NCI-H774 (cell line): ENCODE measurements around the gene MINK1.
"Not testable (repeated sequence)": the region's sequence is repeated elsewhere in the genome, so short reads cannot be mapped to it uniquely, and the experiment has no call there.

Experiments
- DNase-seq: peaks from one replicate; lab custom pipeline; 2025; lab: John Stamatoyannopoulos, UW

The MINK1 gene

DNA sequence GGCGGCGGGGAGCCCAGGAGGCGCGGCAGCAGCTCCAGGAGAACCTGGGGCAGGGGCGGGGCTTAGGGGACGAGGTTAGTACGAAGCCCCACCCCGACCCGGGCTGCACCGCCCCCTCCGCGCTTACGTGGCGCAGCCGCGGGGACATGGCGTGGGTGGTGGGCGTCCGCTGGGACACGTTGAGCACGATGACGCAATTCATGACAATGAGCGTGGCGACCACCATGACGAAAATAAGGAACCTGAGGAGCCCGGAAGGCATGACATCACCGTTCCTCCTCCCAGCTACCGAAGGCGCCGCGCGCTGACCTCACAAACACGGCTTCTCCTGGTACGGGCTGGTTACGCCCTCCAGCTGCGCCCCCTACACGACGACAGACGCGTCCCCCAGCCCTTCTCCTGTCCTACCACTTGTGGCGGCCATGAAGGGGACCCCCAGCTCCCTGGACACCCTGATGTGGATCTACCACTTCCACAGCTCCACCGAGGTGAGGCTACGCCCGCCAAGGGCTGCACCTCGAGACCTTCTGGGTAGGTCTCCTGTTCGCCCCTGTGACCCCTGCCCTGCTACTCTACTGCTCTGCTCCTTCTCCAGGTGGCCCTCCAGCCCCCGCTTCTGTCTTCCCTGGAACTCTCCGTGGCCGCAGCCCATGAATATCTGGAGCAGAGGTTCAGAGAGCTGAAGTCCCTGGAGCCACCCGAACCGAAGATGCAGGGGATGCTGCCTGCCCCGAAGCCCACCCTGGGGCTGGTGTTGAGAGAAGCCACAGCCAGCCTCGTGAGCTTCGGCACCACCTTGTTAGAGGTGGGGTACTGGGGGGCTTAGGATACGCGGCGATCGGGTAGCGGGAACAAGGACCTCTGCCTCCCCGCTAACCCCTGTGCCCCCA lies 66.4 kb downstream of the MINK1 start, which contains the start of gene C17orf107:
Gene C17orf107, plus strand, starts transcription at position 196 of the 890 bp plus-strand sequence. Its CDS starts 227 bp downstream, at position 423.
- DNase-seq = peak; percentile 17

DNA sequence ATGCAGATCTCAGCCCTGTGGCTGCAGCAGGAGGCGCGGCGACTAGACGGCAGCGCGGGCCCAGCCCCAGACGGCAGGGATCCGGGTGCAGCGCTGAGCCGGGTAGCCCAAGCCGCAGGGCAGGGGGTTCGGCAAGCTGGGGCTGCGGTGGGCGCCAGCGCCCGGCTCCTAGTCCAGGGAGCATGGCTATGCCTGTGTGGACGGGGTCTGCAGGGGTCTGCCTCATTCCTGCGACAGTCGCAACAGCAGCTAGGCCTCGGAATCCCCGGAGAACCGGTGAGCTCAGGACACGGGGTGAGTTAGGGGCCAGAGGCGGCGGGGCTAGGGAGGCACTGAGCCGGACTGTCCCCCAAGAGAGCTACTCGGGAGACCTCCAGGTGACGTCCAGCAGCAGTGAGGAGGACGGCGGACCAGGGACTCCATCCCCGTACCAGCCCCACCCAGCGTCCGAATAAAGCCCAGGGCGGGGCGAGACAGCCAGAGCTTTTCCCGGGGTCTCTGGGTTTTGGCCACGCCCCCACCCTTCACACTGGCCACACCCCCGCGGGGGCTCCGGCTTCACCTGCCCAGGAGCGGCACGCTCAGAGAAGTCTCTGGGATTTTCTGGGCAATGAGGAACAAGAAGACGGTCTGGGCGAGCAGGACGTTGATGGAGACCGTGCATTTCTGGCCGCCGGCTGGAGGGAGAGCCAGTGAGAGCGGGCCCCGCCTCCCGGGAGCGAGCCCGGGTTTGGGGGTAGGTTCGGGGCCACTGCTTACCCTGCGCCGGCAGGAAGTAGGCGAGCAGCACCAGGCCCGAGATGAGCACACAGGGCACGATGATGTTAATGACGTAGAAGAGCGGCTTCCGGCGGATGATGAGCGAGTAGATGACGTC lies 67.3 kb downstream of the MINK1 start:
- no peak for DNase-seq

DNA sequence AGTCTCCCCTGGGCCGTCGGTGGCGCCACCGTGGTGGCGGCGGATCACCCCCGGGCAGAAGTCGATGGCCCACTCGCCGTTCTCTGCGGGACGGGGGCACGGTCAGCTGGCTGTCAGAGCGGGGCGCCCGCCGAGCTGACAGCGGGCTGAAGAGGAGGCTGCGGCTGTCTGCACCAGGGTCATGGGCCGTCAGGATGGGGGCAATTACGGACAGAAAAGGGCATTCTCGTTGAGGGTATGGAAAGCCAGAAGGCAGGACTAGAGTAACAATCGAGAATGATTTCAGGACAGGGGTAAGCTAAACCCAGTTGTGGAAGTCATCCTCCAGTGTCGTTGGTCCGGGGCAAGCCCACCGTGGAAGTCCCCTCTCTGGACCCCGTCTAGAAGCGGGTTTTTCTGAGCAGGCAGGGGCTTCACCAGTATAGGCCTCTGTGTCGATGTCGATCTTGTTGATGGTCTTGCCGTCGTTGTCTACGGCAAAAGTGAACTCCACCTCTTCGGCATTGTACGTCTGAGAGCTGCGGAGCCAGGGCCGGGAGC lies 68.0 kb downstream of the MINK1 start:
- no peak for DNase-seq

DNA sequence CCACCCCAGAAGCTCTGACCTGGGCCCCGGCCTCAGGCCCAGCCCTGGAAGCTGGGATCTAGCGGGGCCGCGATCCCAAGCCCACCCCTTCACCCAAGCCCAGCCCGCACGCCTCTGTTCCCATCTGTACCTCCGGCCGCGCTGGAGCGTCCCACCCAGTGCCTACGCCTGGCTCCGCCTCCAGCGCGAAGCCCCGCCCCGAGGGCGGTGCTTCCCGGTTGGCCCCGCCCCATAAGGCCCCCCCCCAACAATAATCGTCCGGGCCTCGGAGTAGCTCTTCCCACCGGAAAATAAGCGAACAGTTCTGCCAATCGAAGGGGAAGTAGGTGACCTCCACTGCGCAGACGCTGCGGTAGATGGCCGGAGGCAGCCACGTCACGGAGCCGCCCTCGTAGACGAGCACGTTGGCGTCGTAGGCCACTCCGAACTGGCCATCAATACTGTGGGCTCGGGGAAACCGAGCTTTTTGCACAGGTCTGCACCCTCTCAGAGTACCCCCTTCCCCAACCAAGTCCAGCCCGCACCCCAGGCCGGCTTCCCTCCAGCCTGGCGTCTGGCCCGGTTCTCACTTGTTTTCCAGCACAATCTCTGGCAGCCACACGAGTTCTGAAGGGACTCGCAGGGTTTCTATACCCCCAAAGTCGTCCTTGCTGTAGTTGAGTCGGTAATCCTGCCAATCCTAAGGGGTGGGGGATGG lies 68.7 kb downstream of the MINK1 start:
- no peak for DNase-seq

DNA sequence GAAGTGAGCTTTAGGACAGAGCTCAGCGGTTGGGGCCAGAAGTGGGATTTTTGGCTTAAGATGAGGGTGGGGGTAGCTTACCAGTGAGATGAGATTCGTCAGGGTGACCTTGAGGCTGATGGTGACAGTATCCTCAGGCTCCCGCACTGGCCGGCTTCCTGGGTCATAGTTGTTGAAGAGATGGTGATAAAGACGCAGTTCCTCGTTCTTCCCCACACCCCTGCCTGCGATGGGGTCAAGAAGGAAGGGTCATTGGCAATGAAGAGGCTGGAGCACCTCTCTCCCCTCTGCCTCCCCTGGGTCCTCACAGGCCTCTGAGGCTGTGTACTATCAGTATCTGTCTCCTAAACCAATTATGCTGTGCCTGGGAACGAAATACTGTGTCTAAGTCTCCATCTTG lies 69.4 kb downstream of the MINK1 start:
- DNase-seq = no peak

DNA sequence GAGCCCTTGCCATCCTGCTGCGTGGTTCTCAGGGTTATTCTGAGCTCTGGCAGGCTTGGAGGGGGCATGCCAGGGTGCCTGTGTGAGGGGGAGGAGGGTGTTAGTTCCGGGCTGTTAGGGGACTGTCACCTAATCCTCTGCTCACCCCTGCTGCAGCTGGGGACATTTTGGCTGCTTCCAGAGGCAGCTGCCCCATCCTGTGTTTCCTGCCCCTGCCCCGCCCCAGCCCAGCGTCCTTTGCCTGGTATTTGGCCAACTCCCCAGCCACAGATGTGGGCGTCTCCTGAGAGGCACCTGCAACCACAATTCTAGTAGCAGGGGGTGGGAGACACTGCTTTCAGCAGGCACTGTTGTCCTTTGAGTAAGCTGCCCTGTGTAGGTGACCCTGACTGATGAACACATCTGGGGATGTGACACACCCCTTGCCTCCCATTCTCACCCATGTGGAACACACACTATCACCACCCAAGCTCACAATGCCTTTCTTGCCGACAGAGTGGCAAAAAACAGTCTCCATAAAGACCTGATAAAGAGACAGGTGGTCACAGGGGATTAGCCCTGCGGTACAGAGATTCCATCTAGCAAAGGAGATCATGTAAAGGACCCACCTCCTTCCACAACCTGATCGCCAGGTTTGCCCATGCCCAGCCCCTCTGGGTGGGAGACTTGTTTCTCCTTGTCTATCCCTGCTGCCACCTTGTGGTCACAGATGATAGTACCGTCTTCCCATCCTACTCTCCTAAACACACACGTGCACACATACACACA lies 70.1 kb downstream of the MINK1 start, which contains the start of gene CHRNE:
Gene CHRNE, minus strand, starts transcription at position 48 of the 768 bp plus-strand sequence. Its CDS starts 35 bp downstream, at position 13.
- DNase-seq = peak; percentile 15

DNA sequence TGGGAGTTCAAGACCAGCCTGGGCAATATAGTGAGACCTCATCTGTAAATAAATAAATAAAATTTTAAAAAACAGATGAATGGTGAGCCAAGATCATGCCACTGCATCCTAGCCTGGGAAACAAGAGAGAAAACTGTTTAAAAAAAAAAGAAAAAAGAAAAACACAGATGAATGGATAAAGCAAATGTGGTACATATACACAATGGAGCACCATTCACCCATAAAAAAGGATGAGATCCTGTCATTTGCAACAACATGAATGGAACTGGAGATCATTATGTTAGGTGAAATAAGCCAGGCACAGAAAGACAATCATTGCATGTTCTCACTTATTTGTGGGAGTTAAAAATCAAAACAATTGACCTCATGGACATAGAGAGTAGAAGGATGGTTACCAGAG lies 73.5 kb downstream of the MINK1 start:
- not testable (repeated sequence) for DNase-seq

DNA sequence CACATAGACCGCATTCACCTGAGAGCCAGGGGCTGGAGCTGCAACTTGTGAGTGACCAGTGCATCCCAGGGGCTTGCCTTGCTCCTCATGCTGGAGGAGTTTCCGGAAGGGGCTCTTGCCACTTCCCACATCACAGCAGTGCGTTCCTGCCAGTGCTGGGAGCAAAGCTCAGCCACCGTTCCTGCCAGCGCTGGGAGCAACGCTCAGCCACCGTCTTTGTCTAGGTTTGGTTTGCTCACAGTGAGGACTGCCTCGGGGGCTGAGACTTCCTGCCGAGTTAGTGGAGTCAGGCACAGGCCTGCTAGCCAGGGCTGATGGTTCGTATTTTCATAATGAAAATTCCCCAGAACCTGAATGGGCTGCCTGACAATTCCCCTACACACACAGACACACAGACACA lies 75.2 kb downstream of the MINK1 start:
- no peak for DNase-seq

DNA sequence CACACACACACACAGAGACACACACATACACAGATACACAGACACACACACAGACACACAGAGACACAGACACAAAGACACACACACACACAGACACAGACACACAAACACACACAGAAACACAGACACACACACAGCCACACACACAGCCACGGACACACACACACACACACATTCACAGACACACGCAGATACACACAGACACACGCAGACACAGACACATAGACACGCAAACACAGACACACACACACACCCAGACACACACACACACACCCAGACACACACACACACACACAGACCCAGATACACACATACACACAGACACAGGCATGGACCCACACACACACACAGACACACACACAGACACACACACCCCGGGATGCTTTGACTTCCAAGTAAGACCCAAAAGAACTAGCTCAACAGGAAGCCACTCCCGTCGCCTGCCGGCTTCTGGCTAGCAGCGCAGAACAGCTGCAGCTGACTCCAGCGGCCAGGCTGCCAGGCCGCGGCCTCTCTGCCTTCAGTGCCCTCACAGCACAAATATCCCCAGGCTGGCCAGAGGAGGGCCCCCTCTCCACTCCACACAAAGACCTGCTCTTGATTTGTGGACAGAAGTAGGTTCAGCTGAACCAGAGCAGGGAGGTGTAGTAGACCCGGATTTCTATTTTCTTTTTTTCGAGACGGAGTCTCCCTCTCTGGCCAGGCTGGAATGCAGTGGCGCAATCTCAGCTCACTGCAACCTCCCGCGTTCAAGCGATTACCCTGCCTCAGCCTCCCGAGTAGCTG lies 75.8 kb downstream of the MINK1 start:
- DNase-seq = peak; percentile 53

DNA sequence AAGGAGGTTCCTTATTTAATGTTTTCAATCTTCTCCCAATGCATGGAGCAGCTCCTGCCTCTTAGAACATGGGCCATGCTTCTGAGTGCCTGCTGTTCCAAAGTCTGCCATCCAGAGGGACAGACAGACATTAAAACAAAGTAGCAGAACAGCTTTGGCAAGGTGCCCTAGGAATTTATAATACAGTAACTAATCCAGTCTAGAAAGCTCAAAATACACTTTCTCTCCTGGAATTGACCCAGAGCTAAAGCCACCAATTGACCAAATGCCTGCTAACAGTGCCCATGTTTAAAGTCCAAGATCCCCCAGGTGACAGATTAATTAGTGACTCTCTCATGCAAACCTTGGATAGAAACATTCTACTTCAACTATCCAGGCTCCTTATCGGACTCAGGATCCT lies 80.9 kb downstream of the MINK1 start:
- DNase-seq = no peak

DNA sequence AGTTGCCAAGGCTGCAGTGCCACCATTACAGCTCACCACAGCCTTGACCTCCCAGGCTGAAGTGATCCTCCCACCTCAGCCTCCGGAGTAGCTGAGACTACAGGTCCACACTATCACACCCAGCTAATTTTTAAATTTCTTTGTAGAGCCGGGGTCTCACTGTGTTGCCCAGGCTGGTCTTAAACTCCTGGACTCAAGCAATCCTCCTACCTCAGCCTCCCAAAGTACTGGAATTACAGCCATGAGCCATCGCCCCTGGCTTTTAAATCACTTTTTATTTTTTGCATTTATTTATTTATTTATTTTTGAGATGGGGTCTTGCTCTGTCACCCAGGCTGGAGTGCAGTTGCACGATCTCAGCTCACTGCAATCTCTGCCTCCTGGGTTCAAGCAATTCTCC lies 81.4 kb downstream of the MINK1 start:
- DNase-seq = not testable (repeated sequence)

DNA sequence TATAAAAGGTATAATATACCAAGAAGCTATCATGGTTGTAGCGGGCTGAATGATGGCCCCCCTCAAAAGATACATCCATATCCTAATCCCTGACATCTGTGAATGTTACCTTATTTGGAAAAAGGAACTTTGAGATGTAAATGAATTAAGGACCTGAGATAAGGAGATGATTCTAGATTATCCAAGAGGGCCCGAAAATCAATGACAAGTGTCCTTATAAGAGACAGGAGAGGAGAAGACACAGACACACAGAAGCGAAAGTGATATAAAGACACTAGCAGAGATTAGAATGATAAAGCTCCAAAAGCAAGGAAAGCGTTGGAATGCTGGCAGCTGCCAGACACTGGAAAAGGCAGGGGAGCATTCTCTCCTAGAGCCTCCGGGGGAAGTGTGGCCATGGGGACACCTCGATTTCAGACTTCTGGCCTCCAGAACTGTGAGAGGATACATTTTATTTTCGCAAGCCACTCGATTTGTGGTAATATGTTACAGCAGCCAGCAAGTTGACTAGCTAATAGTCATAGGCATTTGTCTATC lies 86.4 kb downstream of the MINK1 start:
- DNase-seq = no peak

DNA sequence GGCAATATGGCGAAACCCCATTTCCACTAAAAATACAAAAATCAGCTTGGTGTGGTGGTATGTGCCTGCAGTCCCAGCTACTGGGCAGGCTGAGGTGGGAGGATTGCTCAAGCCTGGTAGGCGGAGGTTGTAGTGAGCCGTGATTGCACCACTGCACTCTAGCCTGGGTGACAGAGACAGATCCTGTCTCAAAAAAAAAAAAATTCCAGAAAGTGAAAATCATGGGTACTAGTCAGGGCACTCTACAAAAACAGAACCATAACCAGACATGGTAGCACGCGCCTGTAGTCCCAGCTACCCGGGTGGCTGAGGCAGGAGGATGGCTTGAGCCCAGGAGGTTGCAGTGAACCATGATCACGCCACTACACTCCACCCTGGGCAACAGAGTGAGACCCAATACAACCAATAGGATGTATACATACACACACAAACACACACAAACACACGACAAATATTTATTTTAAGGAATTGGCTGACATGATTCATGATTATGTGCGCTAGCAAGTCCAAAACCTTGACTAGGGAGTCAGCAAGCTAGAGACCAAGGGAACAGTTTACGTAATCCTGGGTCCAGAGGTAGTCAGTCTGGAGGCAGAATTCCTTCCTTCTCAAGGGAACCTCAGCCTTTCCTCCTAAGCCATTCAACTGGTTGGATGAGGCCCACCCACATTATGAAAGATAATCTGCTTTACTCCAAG lies 87.4 kb downstream of the MINK1 start:
- DNase-seq = no peak

DNA sequence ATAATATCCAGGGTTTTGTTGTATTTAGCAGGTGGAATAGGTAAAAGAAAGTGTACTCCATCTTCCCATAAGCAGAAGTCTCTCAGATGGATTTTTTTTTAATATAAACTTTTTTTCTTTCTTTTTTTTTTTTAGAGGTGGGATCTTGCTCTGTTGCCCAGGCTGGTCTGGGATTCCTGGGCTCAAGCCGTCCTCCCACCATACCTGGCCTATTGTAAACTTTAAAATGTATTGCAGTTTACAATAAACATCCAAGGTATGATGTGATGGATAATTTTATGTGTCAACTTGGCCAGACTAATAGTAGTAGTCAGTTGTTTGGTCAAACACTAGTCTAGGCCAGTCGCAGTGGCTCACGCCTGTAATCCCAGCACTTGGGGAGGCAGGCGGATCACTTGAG lies 88.2 kb downstream of the MINK1 start:
- no peak for DNase-seq

DNA sequence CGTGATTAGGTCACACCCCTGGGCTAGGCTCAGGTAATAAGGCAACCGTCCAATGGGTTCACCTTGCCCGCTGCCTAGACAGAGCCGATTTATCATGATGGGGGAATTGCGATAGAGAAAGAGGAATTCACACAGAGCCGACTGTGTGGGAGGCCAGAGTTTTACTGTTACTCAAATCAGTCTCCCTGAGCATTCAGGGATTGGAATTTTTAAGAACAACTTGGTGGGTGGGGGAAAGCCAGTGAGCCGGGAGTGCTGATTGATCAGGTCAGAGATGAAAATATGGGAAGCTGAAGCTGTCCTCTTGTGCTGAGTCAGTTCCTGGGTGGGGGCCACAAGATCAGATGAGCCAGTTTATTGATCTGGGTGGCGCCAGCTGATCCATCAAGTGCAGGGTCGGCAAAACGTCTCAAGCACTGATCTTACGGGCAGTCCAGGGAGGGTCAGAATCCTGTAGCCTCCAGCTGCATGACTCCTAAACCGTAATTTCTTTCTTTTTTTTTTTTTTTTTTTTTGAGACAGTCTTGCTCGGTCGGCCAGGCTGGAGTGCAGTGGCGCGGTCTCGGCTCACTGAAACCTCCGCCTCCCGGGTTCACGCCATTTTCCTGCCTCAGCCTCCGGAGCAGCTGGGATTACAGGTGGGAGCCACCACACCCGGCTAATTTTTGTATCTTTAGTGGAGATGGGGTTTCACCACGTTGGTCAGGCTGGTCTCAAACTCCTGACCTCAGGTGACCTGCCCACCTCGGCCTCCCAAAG lies 93.6 kb downstream of the MINK1 start:
- not testable (repeated sequence) for DNase-seq

DNA sequence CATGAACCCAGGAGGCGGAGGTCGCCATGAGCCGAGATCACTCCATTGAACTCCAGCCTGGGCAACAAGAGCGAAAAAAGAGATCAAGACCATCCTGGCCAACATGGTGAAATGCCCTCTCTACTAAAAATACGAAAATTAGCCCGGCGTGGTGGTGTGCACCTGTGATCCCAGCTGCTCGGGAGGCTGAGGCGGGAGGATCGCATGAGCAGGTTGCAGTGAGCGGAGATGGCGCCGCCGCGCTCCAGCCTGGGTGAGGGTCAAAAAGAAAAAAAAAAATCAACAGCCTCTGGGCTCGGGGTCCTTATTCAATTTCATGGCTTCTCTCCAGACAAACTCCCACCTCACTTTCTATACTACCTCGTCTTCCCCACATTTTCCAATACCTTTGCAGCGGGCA lies 95.7 kb downstream of the MINK1 start:
- no peak for DNase-seq

DNA sequence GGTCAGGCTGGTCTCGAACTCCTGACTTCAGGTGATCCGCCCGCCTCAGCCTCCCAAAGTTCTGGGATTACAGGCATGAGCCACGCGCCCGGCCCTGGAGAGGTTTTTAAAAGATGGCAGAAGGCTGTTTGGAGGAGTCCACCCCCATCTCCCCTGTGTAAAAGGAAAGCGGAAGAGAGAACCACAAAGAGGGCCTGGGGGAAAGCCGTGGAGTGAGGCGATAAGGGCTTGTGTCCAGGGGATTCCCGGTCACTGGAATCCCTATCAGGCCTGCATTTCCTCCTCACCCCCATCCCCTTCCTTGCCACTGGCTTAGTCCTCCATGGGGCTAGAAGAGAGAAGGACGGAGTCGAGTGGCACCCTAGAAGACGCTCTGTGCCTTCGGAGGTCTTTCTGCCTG lies 98.8 kb downstream of the MINK1 start, which contains the start of gene GP1BA:
Gene GP1BA, plus strand, starts transcription at position 315 of the 400 bp plus-strand sequence. CDS start 328 bp downstream, outside the sequence.
- DNase-seq = no peak

DNA sequence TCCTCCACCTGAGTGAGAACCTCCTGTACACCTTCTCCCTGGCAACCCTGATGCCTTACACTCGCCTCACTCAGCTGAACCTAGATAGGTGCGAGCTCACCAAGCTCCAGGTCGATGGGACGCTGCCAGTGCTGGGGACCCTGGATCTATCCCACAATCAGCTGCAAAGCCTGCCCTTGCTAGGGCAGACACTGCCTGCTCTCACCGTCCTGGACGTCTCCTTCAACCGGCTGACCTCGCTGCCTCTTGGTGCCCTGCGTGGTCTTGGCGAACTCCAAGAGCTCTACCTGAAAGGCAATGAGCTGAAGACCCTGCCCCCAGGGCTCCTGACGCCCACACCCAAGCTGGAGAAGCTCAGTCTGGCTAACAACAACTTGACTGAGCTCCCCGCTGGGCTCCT lies 99.6 kb downstream of the MINK1 start:
- DNase-seq = no peak
